ENCODE measurements around the gene NEDD4L. TPM values are rescaled to one million over a fixed set of nuclear protein-coding genes. Genes with fewer than 3 reads are reported as not detected.

The NEDD4L gene
- total RNA-seq, 2 experiments from 2014 or later: 11.2 to 13.7 TPM

DNA sequence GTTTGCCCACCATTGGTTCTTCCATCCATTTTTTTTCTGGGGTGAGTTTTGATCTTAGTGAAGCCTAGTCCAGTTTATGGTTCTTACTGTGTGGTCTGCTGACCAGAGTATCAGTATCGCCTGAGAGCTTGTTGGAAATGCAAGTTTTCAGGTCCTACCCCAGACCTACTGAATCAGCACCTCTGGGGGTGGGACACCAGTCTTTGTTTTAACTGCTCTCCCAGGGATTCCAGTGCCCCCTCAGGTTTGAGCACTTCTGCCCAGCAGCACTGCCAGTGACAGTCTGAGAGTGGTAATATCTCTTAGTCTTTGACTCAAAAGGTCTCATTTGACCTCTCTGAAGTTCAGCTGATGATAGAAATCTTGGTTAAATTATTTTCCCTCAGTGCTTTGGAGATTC, 315.6 kb downstream of the NEDD4L start:
- ATAC-seq (ENCODE audit: poor library complexity): no peak
- CTCF ChIA-PET: no interaction called here

GRCh38 chr18:58360324-58360723, 316.3 kb downstream of the NEDD4L start:
- peaks cover 3% of the 10 kb centered on the region for H3K27me3 Mint-ChIP-seq
- Histone ChIP-seq H3K9me3 (ENCODE audit: control insufficient read depth in 1 of 2, insufficient read depth in 1 of 2, low read length in 2 of 2) (no peaks in the 10 kb centered on the region), H3K27ac (ENCODE audit: low read depth in 1 of 2, low read length in 2 of 2) (no peak overlapping the region), H3K36me3 (ENCODE audit: insufficient read depth, low read length) (no peaks in the 10 kb centered on the region), H3K4me1 (ENCODE audit: insufficient read depth, low read length) (no peaks in the 10 kb centered on the region), H3K27me3 (ENCODE audit: control insufficient read depth in 1 of 2, insufficient read depth in 2 of 2, low read length in 2 of 2) (no peaks in the 10 kb centered on the region), H3K4me3 (ENCODE audit: low read length) (no peak overlapping the region)
- no peak for ATAC-seq (ENCODE audit: poor library complexity)
- no peaks in the 10 kb centered on the region for H3K9me3 Mint-ChIP-seq
- no peak overlapping the region for H3K4me3 Mint-ChIP-seq
- no peak overlapping the region for H3K27ac Mint-ChIP-seq
- POLR2A ChIA-PET: no interaction called here
- no peak for TF ChIP-seq CTCF (IDR thresholded peaks at IDR 0.05)
- H3K36me3 Mint-ChIP-seq (ENCODE audit: low read depth): no peaks in the 10 kb centered on the region
- H3K4me1 Mint-ChIP-seq (ENCODE audit: low read depth): no peaks in the 10 kb centered on the region
- no peak for DNase-seq
- CTCF ChIA-PET: no interaction called here
- intact Hi-C loops (cut with DNase I, micrococcal nuclease): no loop called here

More for the DNA sequence above, 315.6 kb downstream of the NEDD4L start:
- intact Hi-C loops (cut with DNase I, micrococcal nuclease): no loop called here
- H3K4me3 ChIP-seq (ENCODE audit: low read length): no peak overlapping the region
- no peak for TF ChIP-seq CTCF (IDR thresholded peaks at IDR 0.05)
- H3K9me3 ChIP-seq (ENCODE audit: control insufficient read depth in 1 of 2, insufficient read depth in 1 of 2, low read length in 2 of 2): no peaks in the 10 kb centered on the region
- Mint-ChIP-seq H3K4me3 (no peak overlapping the region), H3K36me3 (ENCODE audit: low read depth) (no peaks in the 10 kb centered on the region), H3K9me3 (no peaks in the 10 kb centered on the region), H3K27ac (no peak overlapping the region), H3K4me1 (ENCODE audit: low read depth) (no peaks in the 10 kb centered on the region), H3K27me3 (peaks cover 3% of the 10 kb centered on the region)
- H3K36me3 ChIP-seq (ENCODE audit: insufficient read depth, low read length): no peaks in the 10 kb centered on the region
- DNase-seq: no peak
- POLR2A ChIA-PET: no interaction called here
- H3K27ac ChIP-seq (ENCODE audit: low read depth in 1 of 2, low read length in 2 of 2): no peak overlapping the region
- H3K4me1 ChIP-seq (ENCODE audit: insufficient read depth, low read length): no peaks in the 10 kb centered on the region
- no peaks in the 10 kb centered on the region for H3K27me3 ChIP-seq (ENCODE audit: control insufficient read depth in 1 of 2, insufficient read depth in 2 of 2, low read length in 2 of 2)

DNA sequence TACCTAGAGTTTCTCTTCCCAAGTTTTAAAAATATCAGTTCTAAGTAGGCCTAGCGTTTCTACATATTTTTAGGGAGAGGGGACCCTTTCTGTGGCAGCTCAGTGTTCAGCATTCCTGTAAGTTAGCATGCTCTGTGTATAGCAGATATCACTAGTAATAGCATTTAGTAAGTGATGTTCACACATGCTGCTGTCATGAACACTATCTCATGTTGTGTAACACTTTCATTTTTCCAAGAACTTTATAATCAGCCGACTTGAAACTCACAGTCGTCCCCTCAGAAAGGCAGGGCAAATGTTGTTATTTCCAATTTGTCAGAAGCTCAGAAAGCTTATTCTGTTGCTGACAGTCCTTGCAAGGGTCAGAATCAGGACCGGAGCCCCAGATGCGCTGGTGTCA, 317.2 kb downstream of the NEDD4L start:
- ATAC-seq (ENCODE audit: poor library complexity): no peak
- peaks cover 3% of the 10 kb centered on the region for H3K27me3 Mint-ChIP-seq

More for the DNA sequence above, 317.2 kb downstream of the NEDD4L start:
- POLR2A ChIA-PET: no interaction called here
- no peaks in the 10 kb centered on the region for H3K4me1 ChIP-seq (ENCODE audit: insufficient read depth, low read length)
- H3K4me3 ChIP-seq (ENCODE audit: low read length): no peak overlapping the region
- intact Hi-C loops (cut with DNase I, micrococcal nuclease): no loop called here
- Mint-ChIP-seq H3K36me3 (ENCODE audit: low read depth) (no peaks in the 10 kb centered on the region), H3K4me3 (no peak overlapping the region), H3K9me3 (no peaks in the 10 kb centered on the region), H3K4me1 (ENCODE audit: low read depth) (no peaks in the 10 kb centered on the region), H3K27ac (no peak overlapping the region)
- no peaks in the 10 kb centered on the region for H3K36me3 ChIP-seq (ENCODE audit: insufficient read depth, low read length)
- H3K9me3 ChIP-seq (ENCODE audit: control insufficient read depth in 1 of 2, insufficient read depth in 1 of 2, low read length in 2 of 2): no peaks in the 10 kb centered on the region
- DNase-seq: no peak
- CTCF ChIA-PET: interaction anchor here (1.7 kb wide), 1 partner anchor 31 kb away, joined by 3 read pairs; no protein-coding TSS in a partner anchor
- H3K27me3 ChIP-seq (ENCODE audit: control insufficient read depth in 1 of 2, insufficient read depth in 2 of 2, low read length in 2 of 2): no peaks in the 10 kb centered on the region
- TF ChIP-seq CTCF (IDR thresholded peaks at IDR 0.05): no peak
- H3K27ac ChIP-seq (ENCODE audit: low read depth in 1 of 2, low read length in 2 of 2): no peak overlapping the region

Data from CD4-positive, alpha-beta T cell (primary cell).